Panc1 (cell line): ENCODE measurements around the gene SLC39A7.

Experiments used
- POLR2AphosphoS5 ChIP-seq: IDR thresholded peaks from 2 replicates; pipeline ENCODE4 v1.6.1; 2012; ENCODE audit warnings: mild to moderate bottlenecking, low read depth, low read length, moderate library complexity
- SIN3A ChIP-seq: IDR thresholded peaks from 2 replicates; pipeline ENCODE4 v1.6.1; 2012; ENCODE audit warnings: low read depth, mild to moderate bottlenecking, low read length, moderate library complexity, borderline replicate concordance; ENCODE audit not compliant: insufficient read depth
- TF ChIP-seq, protein P1 (sequence below): fragments of 450-650 bp; IDR thresholded peaks from 2 replicates; pipeline ENCODE4 v1.5.1; 2017; ENCODE audit warnings: mild to moderate bottlenecking
- TF ChIP-seq, protein P2 (sequence below), 2 experiments: IDR thresholded peaks; 2 replicates each; pipeline ENCODE4 v1.6.1; 2011 to 2012; ENCODE audit warnings: low read depth in 2 of 2, control low read depth in 1 of 2, low read length in 1 of 2, mild to moderate bottlenecking in 1 of 2, moderate library complexity in 1 of 2; ENCODE audit not compliant: insufficient read depth in 1 of 2

DNA sequence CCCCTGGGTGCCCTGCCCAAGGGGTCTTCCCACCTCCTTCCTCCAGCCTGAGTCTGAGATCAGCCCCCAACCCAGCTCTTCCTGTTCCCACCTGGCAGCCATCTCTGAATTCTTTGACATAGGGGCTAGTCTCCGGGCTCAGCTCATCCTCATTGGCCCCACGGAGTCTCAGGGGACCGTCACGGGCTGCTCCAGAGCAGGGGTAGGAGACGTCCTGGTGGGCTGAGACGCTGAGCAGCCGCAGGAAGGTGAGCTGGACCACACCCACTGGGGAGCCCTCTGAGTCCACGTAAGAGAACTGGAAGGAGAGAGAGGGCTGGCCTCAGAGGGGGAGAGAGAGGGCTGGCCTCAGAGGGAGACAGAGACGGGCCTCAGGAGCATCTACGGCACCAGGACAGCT lies 36.5 kb upstream of the SLC39A7 start:
- TF ChIP-seq, protein P1, sequence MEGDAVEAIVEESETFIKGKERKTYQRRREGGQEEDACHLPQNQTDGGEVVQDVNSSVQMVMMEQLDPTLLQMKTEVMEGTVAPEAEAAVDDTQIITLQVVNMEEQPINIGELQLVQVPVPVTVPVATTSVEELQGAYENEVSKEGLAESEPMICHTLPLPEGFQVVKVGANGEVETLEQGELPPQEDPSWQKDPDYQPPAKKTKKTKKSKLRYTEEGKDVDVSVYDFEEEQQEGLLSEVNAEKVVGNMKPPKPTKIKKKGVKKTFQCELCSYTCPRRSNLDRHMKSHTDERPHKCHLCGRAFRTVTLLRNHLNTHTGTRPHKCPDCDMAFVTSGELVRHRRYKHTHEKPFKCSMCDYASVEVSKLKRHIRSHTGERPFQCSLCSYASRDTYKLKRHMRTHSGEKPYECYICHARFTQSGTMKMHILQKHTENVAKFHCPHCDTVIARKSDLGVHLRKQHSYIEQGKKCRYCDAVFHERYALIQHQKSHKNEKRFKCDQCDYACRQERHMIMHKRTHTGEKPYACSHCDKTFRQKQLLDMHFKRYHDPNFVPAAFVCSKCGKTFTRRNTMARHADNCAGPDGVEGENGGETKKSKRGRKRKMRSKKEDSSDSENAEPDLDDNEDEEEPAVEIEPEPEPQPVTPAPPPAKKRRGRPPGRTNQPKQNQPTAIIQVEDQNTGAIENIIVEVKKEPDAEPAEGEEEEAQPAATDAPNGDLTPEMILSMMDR, result no peak
- TF ChIP-seq SIN3A (no peak), POLR2AphosphoS5 (no peak)
- TF ChIP-seq, protein P2, sequence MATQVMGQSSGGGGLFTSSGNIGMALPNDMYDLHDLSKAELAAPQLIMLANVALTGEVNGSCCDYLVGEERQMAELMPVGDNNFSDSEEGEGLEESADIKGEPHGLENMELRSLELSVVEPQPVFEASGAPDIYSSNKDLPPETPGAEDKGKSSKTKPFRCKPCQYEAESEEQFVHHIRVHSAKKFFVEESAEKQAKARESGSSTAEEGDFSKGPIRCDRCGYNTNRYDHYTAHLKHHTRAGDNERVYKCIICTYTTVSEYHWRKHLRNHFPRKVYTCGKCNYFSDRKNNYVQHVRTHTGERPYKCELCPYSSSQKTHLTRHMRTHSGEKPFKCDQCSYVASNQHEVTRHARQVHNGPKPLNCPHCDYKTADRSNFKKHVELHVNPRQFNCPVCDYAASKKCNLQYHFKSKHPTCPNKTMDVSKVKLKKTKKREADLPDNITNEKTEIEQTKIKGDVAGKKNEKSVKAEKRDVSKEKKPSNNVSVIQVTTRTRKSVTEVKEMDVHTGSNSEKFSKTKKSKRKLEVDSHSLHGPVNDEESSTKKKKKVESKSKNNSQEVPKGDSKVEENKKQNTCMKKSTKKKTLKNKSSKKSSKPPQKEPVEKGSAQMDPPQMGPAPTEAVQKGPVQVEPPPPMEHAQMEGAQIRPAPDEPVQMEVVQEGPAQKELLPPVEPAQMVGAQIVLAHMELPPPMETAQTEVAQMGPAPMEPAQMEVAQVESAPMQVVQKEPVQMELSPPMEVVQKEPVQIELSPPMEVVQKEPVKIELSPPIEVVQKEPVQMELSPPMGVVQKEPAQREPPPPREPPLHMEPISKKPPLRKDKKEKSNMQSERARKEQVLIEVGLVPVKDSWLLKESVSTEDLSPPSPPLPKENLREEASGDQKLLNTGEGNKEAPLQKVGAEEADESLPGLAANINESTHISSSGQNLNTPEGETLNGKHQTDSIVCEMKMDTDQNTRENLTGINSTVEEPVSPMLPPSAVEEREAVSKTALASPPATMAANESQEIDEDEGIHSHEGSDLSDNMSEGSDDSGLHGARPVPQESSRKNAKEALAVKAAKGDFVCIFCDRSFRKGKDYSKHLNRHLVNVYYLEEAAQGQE (IDR thresholded peaks at IDR 0.05; ENCODE audit: insufficient read depth in 1 of 2, low read depth in 2 of 2, low read length in 1 of 2), result no peak
